ENCODE measurements around the gene USP15. TPM values are rescaled to one million over a fixed set of nuclear protein-coding genes. Genes with fewer than 3 reads are reported as not detected.

Gene USP15
- total and polyA plus RNA-seq, 12 donors, result 25.9 to 148 (median 64.9) TPM

- intact Hi-C loops (cut with DNase I), result no loop called here
- no peak for DNase-seq
- Histone ChIP-seq H3K4me1 (replicated peaks in 1 of 2) (peaks cover 15 to 51% of the 10 kb centered on the region in 2 donors), H3K4me3 (peak overlapping the region; percentile 26 to 98 (median 88)), H3K27me3 (no peaks in the 10 kb centered on the region), H3K9me3 (replicated peaks in 1 of 3) (no peaks in the 10 kb centered on the region), H3K27ac (peak overlapping the region; percentile 86 to 98 (median 94)), H3K36me3 (replicated peaks in 1 of 2) (no peaks in the 10 kb centered on the region)
- no peak for TF ChIP-seq POLR2A (IDR thresholded peaks at IDR 0.05)
- no peak for TF ChIP-seq CTCF (IDR thresholded peaks at IDR 0.05)
- WGBS, 4 donors, result 0 to 1% (median 1%) methylated on average over 13 to 15 of the region's 15 CpGs
Observed at GRCh38 chr12:62259631-62259992, 592 bp upstream of the USP15 start.

GRCh38 chr12:62260733-62261683 lies 804 bp downstream of the USP15 start:
- DNase-seq, result peak in 6 of 7 donors; percentile 38 to 73 (median 46)
- intact Hi-C loops (cut with DNase I), result loop anchor here in 1 of 2 donors (10.0 kb wide), 1 partner anchor 74 kb away; no protein-coding TSS in a partner anchor
- 1 to 3% (median 2%) methylated on average over 19 to 26 of the region's 26 CpGs for WGBS, 4 donors
- no peak for TF ChIP-seq POLR2A (IDR thresholded peaks at IDR 0.05)
- TF ChIP-seq CTCF (IDR thresholded peaks at IDR 0.05), result no peak
- Histone ChIP-seq H3K27me3 (no peaks in the 10 kb centered on the region), H3K9me3 (replicated peaks in 1 of 3) (no peaks in the 10 kb centered on the region), H3K27ac (peak overlapping the region; percentile 86 to 98 (median 94)), H3K4me1 (replicated peaks in 1 of 2) (peaks cover 15 to 65% of the 10 kb centered on the region in 2 donors), H3K4me3 (peak overlapping the region; percentile 84 to 99 (median 94)), H3K36me3 (replicated peaks in 1 of 2) (no peaks in the 10 kb centered on the region)

- intact Hi-C loops (cut with DNase I), result loop anchor here in 1 of 2 donors (10.0 kb wide), 1 partner anchor 73 kb away; no protein-coding TSS in a partner anchor
- TF ChIP-seq POLR2A (IDR thresholded peaks at IDR 0.05) (no peak), CTCF (IDR thresholded peaks at IDR 0.05) (no peak)
- 77 to 88% (median 83%) methylated on average over 10 of the region's 10 CpGs for WGBS, 4 donors
- Histone ChIP-seq H3K27me3 (no peaks in the 10 kb centered on the region), H3K4me3 (peak overlapping the region in 1 of 4 donors; percentile 91), H3K4me1 (replicated peaks in 1 of 2) (peaks cover 15 to 66% of the 10 kb centered on the region in 2 donors), H3K27ac (no peak overlapping the region), H3K9me3 (replicated peaks in 1 of 3) (no peaks in the 10 kb centered on the region), H3K36me3 (replicated peaks in 1 of 2) (no peaks in the 10 kb centered on the region)
- DNase-seq, result no peak
Observed at GRCh38 chr12:62261876-62262517, 1.8 kb downstream of the USP15 start.

- Histone ChIP-seq H3K9me3 (replicated peaks in 1 of 3) (no peaks in the 10 kb centered on the region), H3K4me1 (replicated peaks in 1 of 2) (peaks cover 7 to 73% of the 10 kb centered on the region in 2 donors), H3K36me3 (replicated peaks in 1 of 2) (no peaks in the 10 kb centered on the region), H3K4me3 (no peak overlapping the region), H3K27me3 (no peaks in the 10 kb centered on the region), H3K27ac (no peak overlapping the region)
- no peak for TF ChIP-seq POLR2A (IDR thresholded peaks at IDR 0.05)
- TF ChIP-seq CTCF (IDR thresholded peaks at IDR 0.05), result no peak
- intact Hi-C loops (cut with DNase I), result loop anchor here in 1 of 2 donors (10.0 kb wide), 1 partner anchor 72 kb away; no protein-coding TSS in a partner anchor
- no peak for DNase-seq
- 70 to 79% (median 72%) methylated on average over 2 of the region's 2 CpGs for WGBS, 4 donors
Observed at GRCh38 chr12:62263232-62263631, 3.0 kb downstream of the USP15 start.
